ENCODE data around the gene BYSL. TPM values are rescaled to one million over a fixed set of nuclear protein-coding genes. Genes with fewer than 3 reads are reported as not detected.

BYSL gene
- total and polyA plus RNA-seq, 9 of the 15 experiments (the other 6 are each of a cell fraction or from before 2014, with no cell fraction given): 22.2 to 92.3 (median 53.4) TPM

GRCh38 chr6:41939176-41939847, 18.0 kb downstream of the BYSL start:
- no peaks in the 10 kb centered on the region for H3K9me1 ChIP-seq (ENCODE audit: control insufficient read depth, insufficient read depth, low read length)
- peak; percentile 51 to 96 (median 71) for DNase-seq (ENCODE audit: extremely low read depth in 1 of 4, low spot score in 3 of 4)
- H3K9ac ChIP-seq (ENCODE audit: insufficient read depth in 1 of 2, low read depth in 2 of 2, low read length in 2 of 2): peak overlapping the region; percentile 46 to 84
- H3K27ac ChIP-seq (ENCODE audit: extremely low read depth, low read depth, low read length): peak overlapping the region; percentile 72
- H3K9me3 ChIP-seq (replicated peaks; ENCODE audit: control insufficient read depth, insufficient read depth, low read depth, low read length): no peaks in the 10 kb centered on the region
- peak; percentile 92 for FAIRE-seq
- no TSS peak for BruUV-seq (replicated peaks)
- peaks cover 58% of the 10 kb centered on the region for H3K36me3 ChIP-seq (ENCODE audit: control insufficient read depth, insufficient read depth, low read length)
- peak overlapping the region; percentile 90 for H3K4me2 ChIP-seq (ENCODE audit: insufficient read depth, low read length)
- ATAC-seq: peak; percentile 58
- POLR2A ChIA-PET: interaction anchor here (0.6 to 13.7 kb wide), 23 partner anchors 11 to 1084 kb away, joined by 3 to 166 read pairs (median 4); partner anchors contain the start of genes BYSL, MED20 and TAF8
- in situ Hi-C loops (cut with MboI) (loop anchor here (5.0 kb wide), 1 partner anchor 103 kb away; no protein-coding TSS in a partner anchor), intact Hi-C loops (cut with micrococcal nuclease) (loop anchor here (1.0 to 10.0 kb wide), 4 partner anchors 28 to 278 kb away; partner anchors contain the start of genes GUCA1B and MRPS10)
- WGBS (ENCODE audit: insufficient coverage, low coverage, missing lambda C conversion rate): 6% methylated on average over 11 of the region's 11 CpGs
- no peak overlapping the region for H2AFZ ChIP-seq (ENCODE audit: low read depth, low read length)
- peaks cover 58 to 69% of the 10 kb centered on the region in 2 experiments for H3K4me1 ChIP-seq (replicated peaks in 1 of 2; ENCODE audit: control insufficient read depth in 2 of 2, insufficient read depth in 2 of 2, low read length in 2 of 2)
- peak overlapping the region; percentile 81 for H3K4me3 ChIP-seq
- no peaks in the 10 kb centered on the region for H3K27me3 ChIP-seq (ENCODE audit: control insufficient read depth in 2 of 2, insufficient read depth in 2 of 2, low read length in 2 of 2)
- CTCF ChIA-PET (ENCODE audit: low intra/inter-chr PET ratio): interaction anchor here (0.6 to 1.2 kb wide), 4 partner anchors 90 to 138 kb away, joined by 3 to 7 read pairs (median 4); no protein-coding TSS in a partner anchor
- H3K79me2 ChIP-seq (ENCODE audit: control insufficient read depth, insufficient read depth, low read length): peaks cover 81% of the 10 kb centered on the region
- peaks cover 18% of the 10 kb centered on the region for H4K20me1 ChIP-seq (replicated peaks; ENCODE audit: control insufficient read depth, insufficient read depth, low read length)
- TF ChIP-seq ZNF347 (CRISPR knock-in tag; IDR thresholded peaks at IDR 0.05; ENCODE audit: low read depth): no peak
- no peak for TF ChIP-seq ZNF280A (IDR thresholded peaks at IDR 0.05; ENCODE audit: low read depth, partially characterized antibody)
- TF ChIP-seq GABPA (tag; conservative IDR thresholded peaks at IDR 0.05; ENCODE audit: low read depth): peak; percentile 77
- no peak for TF ChIP-seq ZNF174 (CRISPR knock-in tag; IDR thresholded peaks at IDR 0.05)
- no peak for TF ChIP-seq EZH2 (IDR thresholded peaks at IDR 0.05; ENCODE audit: borderline replicate concordance, low read depth, low read length)
- TF ChIP-seq ADNP (tag; IDR thresholded peaks at IDR 0.05): no peak
- TF ChIP-seq ATF4 (CRISPR knock-in tag; IDR thresholded peaks at IDR 0.05): no peak
- TF ChIP-seq ATF6 (CRISPR knock-in tag; IDR thresholded peaks at IDR 0.05): peak; percentile 59; the same call in 1 of the 2 replicates
- no peak for TF ChIP-seq PPARD (CRISPR knock-in tag; IDR thresholded peaks at IDR 0.05)
- TF ChIP-seq DDX20 (tag; IDR thresholded peaks at IDR 0.05; ENCODE audit: low read depth): no peak
- TF ChIP-seq ZBTB33 (CRISPR knock-in tag; IDR thresholded peaks at IDR 0.05): no peak
- no peak for TF ChIP-seq HNRNPL (IDR thresholded peaks at IDR 0.05; ENCODE audit: low read depth, low read length)
